BLaER1 (cell line): ENCODE data around the gene PIRT.

Experiments
- H3K27ac ChIP-seq: shearing (Covaris generic); formaldehyde crosslinking; 2 replicates; pipeline ENCODE4 v1.8.1; 2022
- H3K27me3 ChIP-seq: shearing (Covaris generic); formaldehyde crosslinking; 2 replicates; pipeline ENCODE4 v1.8.1; 2022
- H3K36me3 ChIP-seq: shearing (Covaris generic); formaldehyde crosslinking; 2 replicates; pipeline ENCODE4 v1.8.1; 2022
- H3K4me1 ChIP-seq: shearing (Covaris generic); formaldehyde crosslinking; 2 replicates; pipeline ENCODE4 v1.8.1; 2022
- H3K4me2 ChIP-seq: shearing (Covaris generic); formaldehyde crosslinking; 2 replicates; pipeline ENCODE4 v1.8.1; 2022
- H3K4me3 ChIP-seq: shearing (Covaris generic); formaldehyde crosslinking; 2 replicates; pipeline ENCODE4 v1.8.1; 2022
- H3K9ac ChIP-seq: shearing (Covaris generic); formaldehyde crosslinking; 2 replicates; pipeline ENCODE4 v1.8.1; 2022
- H3K9me3 ChIP-seq: shearing (Covaris generic); formaldehyde crosslinking; 2 replicates; pipeline ENCODE4 v1.8.1; 2022
- H4K20me1 ChIP-seq: shearing (Covaris generic); formaldehyde crosslinking; 2 replicates; pipeline ENCODE4 v1.8.1; 2022
- Cebpa-rat ChIP-seq: shearing (Covaris generic); IDR thresholded peaks from 2 replicates; pipeline ENCODE4 v1.8.1; 2022

The PIRT gene

GRCh38 chr17:10821770-10822169, 16.1 kb downstream of the PIRT start:
- Histone ChIP-seq H3K4me2 (no peak overlapping the region), H3K27me3 (no peaks in the 10 kb centered on the region), H3K4me3 (no peak overlapping the region), H3K27ac (no peak overlapping the region), H3K36me3 (no peaks in the 10 kb centered on the region), H3K9ac (no peak overlapping the region), H4K20me1 (no peaks in the 10 kb centered on the region), H3K9me3 (no peaks in the 10 kb centered on the region), H3K4me1 (no peaks in the 10 kb centered on the region)
- TF ChIP-seq Cebpa-rat: no peak

DNA sequence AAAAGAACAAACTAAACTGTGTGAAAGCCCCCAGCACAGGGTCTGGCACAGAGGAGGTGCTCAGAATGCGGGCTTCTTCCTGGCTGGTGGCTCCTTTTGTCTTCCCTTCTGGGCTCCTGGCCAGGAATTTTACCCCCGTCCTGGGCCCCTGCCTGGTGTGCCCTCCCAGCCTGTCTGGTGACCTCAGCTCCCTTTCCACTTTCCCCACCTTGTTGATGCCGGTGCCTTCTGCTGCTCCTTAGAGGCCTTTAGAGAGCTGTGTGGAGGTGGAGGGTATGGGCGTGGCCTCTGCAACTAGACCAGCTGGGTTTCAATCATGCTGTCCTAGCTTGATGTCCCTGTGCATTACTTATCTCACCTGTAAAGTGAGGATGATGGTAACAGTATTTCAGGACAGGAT, 16.8 kb downstream of the PIRT start:
- no peak for TF ChIP-seq Cebpa-rat
- no peaks in the 10 kb centered on the region for H3K4me1 ChIP-seq
- no peaks in the 10 kb centered on the region for H4K20me1 ChIP-seq
- H3K36me3 ChIP-seq: no peaks in the 10 kb centered on the region
- no peaks in the 10 kb centered on the region for H3K27me3 ChIP-seq
- no peak overlapping the region for H3K27ac ChIP-seq
- H3K4me3 ChIP-seq: no peak overlapping the region
- H3K4me2 ChIP-seq: no peak overlapping the region
- no peaks in the 10 kb centered on the region for H3K9me3 ChIP-seq
- H3K9ac ChIP-seq: no peak overlapping the region

DNA sequence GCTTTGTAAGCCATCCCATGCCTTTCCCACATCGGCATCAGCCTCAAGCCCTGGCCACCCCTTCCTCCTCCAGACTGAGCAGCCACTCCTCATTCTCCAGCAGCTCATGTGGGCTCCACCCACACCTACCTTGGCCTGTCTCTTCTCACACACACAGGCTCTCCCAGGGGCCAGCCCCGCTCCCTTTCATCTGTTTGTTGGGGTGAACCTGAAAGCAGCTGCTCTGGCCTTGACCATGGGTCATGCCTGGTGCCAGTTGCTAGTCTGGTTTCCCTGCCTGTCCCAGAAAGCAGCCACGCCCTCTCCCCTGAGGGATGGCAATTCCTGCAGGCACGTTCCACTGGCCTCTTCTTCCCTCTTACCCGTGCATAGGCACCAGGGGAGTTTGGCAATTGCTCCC, 22.6 kb downstream of the PIRT start:
- no peaks in the 10 kb centered on the region for H3K27me3 ChIP-seq
- no peak overlapping the region for H3K27ac ChIP-seq
- no peaks in the 10 kb centered on the region for H3K9me3 ChIP-seq
- no peaks in the 10 kb centered on the region for H3K36me3 ChIP-seq
- H3K4me3 ChIP-seq: no peak overlapping the region
- no peaks in the 10 kb centered on the region for H4K20me1 ChIP-seq
- H3K4me2 ChIP-seq: no peak overlapping the region
- no peaks in the 10 kb centered on the region for H3K4me1 ChIP-seq
- no peak overlapping the region for H3K9ac ChIP-seq
- TF ChIP-seq Cebpa-rat: no peak

GRCh38 chr17:10814075-10814474, 23.8 kb downstream of the PIRT start:
- TF ChIP-seq Cebpa-rat: no peak
- no peak overlapping the region for H3K27ac ChIP-seq
- H3K4me2 ChIP-seq: no peak overlapping the region

DNA sequence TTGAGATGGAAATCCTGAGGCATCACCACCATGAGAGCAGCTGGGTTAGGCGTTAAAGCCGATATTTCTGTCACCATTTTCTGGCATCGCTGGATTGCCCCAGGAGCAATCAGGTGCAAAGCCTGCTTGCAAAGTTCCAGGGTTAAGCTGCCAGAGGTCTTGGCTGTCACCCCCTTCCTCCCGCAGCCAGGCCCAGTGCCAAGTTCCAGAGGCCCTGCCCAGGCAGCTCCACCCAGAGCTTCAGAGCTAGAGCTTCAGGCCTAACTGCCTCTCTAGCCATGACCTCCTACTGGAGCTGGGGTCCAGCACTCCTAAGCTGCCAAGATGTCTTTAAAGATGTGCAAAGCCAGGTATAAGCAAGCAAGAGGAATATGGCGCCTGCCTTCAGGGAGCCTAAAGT, 25.2 kb downstream of the PIRT start:
- Histone ChIP-seq H3K4me3 (no peak overlapping the region), H3K9ac (no peak overlapping the region), H3K27ac (no peak overlapping the region), H3K36me3 (no peaks in the 10 kb centered on the region), H4K20me1 (no peaks in the 10 kb centered on the region), H3K27me3 (no peaks in the 10 kb centered on the region), H3K4me1 (no peaks in the 10 kb centered on the region), H3K4me2 (no peak overlapping the region), H3K9me3 (no peaks in the 10 kb centered on the region)
- no peak for TF ChIP-seq Cebpa-rat

More at GRCh38 chr17:10814075-10814474, 23.8 kb downstream of the PIRT start:
- no peaks in the 10 kb centered on the region for H3K9me3 ChIP-seq
- H3K36me3 ChIP-seq: no peaks in the 10 kb centered on the region
- H3K4me3 ChIP-seq: no peak overlapping the region
- H4K20me1 ChIP-seq: no peaks in the 10 kb centered on the region
- no peaks in the 10 kb centered on the region for H3K27me3 ChIP-seq
- no peak overlapping the region for H3K9ac ChIP-seq
- H3K4me1 ChIP-seq: no peaks in the 10 kb centered on the region

- no peak for TF ChIP-seq Cebpa-rat
- no peaks in the 10 kb centered on the region for H4K20me1 ChIP-seq
- H3K36me3 ChIP-seq: no peaks in the 10 kb centered on the region
Observed at GRCh38 chr17:10809605-10810004, 28.3 kb downstream of the PIRT start.

GRCh38 chr17:10807704-10808128, 30.2 kb downstream of the PIRT start:
- Histone ChIP-seq H3K9ac (no peak overlapping the region), H4K20me1 (no peaks in the 10 kb centered on the region), H3K4me2 (no peak overlapping the region), H3K27ac (no peak overlapping the region), H3K27me3 (no peaks in the 10 kb centered on the region), H3K4me3 (no peak overlapping the region), H3K36me3 (no peaks in the 10 kb centered on the region), H3K9me3 (no peaks in the 10 kb centered on the region), H3K4me1 (peaks cover 7% of the 10 kb centered on the region; the same call in 1 of the 2 replicates)
- TF ChIP-seq Cebpa-rat: no peak

More at GRCh38 chr17:10809605-10810004, 28.3 kb downstream of the PIRT start:
- H3K27ac ChIP-seq: no peak overlapping the region
- H3K9ac ChIP-seq: no peak overlapping the region
- H3K9me3 ChIP-seq: no peaks in the 10 kb centered on the region
- H3K4me1 ChIP-seq: no peaks in the 10 kb centered on the region
- no peaks in the 10 kb centered on the region for H3K27me3 ChIP-seq
- H3K4me3 ChIP-seq: no peak overlapping the region
- H3K4me2 ChIP-seq: no peak overlapping the region

DNA sequence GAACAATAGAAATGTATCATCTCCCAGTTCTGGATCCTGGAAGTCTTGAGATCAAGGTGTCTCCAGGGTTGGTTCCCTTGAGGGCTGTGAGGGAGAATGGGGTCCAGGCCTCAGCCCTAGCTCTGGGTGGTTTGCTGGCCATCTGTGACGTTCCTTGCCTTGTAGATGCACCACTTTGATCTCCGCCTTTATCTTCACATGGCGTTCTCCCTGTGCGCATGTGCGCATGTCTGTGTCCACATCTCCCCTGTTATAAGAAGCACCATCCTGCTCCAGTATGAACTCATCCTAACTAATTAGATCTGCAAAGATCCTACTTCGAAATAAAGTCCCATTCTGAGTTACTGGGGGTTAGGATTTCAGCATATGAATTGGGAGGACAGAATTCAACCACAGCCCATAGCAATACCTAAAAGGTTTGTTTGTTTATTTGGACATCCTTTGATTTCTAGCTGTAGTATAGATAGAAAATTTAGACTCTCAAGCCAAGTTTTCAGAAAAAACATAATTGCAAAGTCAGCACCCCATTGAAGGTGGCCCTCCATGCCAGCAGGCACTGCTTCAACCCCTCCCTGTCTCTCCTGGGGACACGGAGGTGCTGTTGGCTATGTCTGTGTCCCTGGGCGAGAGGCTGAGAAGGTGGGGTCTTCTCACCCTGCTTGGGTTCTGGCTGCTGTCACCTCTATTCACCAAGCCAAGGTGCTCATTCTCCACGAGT, 31.2 kb downstream of the PIRT start:
- H3K27ac ChIP-seq: no peak overlapping the region
- TF ChIP-seq Cebpa-rat: no peak
- no peaks in the 10 kb centered on the region for H3K36me3 ChIP-seq
- H3K27me3 ChIP-seq: no peaks in the 10 kb centered on the region
- H3K9ac ChIP-seq: no peak overlapping the region
- H3K9me3 ChIP-seq: no peaks in the 10 kb centered on the region
- no peaks in the 10 kb centered on the region for H4K20me1 ChIP-seq
- H3K4me3 ChIP-seq: no peak overlapping the region
- no peak overlapping the region for H3K4me2 ChIP-seq
- H3K4me1 ChIP-seq: peaks cover 10% of the 10 kb centered on the region; the same call in 1 of the 2 replicates

- no peak for TF ChIP-seq Cebpa-rat
- H3K36me3 ChIP-seq: no peaks in the 10 kb centered on the region
Observed at GRCh38 chr17:10805911-10806310, 32.0 kb downstream of the PIRT start.

GRCh38 chr17:10804546-10804945, 33.3 kb downstream of the PIRT start:
- no peaks in the 10 kb centered on the region for H3K27me3 ChIP-seq
- H3K36me3 ChIP-seq: no peaks in the 10 kb centered on the region
- no peak overlapping the region for H3K9ac ChIP-seq
- H3K4me2 ChIP-seq: no peak overlapping the region
- H3K4me3 ChIP-seq: no peak overlapping the region
- H4K20me1 ChIP-seq: no peaks in the 10 kb centered on the region
- H3K27ac ChIP-seq: no peak overlapping the region
- H3K4me1 ChIP-seq: peaks cover 11% of the 10 kb centered on the region; the same call in 1 of the 2 replicates
- TF ChIP-seq Cebpa-rat: no peak
- no peaks in the 10 kb centered on the region for H3K9me3 ChIP-seq

More at GRCh38 chr17:10805911-10806310, 32.0 kb downstream of the PIRT start:
- no peaks in the 10 kb centered on the region for H3K27me3 ChIP-seq
- no peak overlapping the region for H3K4me2 ChIP-seq
- H3K9me3 ChIP-seq: no peaks in the 10 kb centered on the region
- H3K4me1 ChIP-seq: peaks cover 10% of the 10 kb centered on the region; the same call in 1 of the 2 replicates
- no peaks in the 10 kb centered on the region for H4K20me1 ChIP-seq
- no peak overlapping the region for H3K4me3 ChIP-seq
- H3K9ac ChIP-seq: no peak overlapping the region
- H3K27ac ChIP-seq: no peak overlapping the region
